ENCODE results near the gene OSBPL9.

OSBPL9 gene

DNA sequence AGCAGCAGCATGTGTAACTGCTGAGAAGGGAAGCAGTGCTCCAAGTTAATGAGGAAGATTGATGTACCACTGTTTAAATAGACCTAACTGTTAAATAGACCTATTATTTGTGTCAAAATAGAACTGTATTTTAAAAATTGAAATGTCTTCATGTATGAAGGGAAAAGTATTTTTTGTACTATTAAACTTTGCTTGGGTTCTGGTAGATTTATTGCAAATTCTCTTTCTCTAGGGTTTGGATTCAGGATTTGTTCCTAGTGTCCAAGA lies 128.3 kb downstream of the OSBPL9 start:
- DNase-seq, result no peak

DNA sequence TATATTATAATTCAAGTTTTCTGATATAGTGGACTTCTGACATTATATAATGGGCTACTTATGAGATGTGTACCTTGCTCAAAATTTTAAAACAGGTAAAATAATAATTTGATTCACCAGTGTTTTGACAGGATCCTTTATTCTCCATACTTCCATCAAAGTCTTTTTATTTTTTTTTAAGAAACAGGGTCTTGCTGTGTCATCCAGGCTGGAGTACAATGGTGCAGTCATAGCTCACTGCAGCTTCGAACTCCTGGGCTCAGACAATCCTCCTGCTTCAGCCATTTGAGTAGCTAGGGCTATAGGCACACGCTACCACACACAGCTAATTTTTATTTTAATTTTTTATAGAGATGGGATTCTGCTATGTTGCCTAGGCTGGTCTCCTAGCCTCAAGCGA lies 132.3 kb downstream of the OSBPL9 start:
- DNase-seq, result no peak

DNA sequence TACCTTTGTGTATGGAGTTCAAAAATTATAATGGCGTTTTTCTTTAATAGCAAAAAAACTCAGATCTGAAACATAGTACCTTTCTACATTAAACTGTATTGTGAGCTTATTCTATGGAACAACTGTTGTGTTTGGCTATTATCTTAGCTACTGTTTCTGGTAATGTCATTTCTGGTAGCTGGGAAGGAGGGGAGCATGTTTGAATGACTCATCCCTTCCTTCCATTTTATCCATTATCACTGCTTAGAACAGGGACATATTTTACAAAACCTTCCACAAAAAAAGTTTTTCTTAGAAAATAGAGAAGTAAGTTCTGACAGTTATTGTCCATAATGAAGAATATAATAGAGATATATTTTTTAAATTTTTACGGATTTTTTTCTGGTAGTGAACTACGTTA lies 133.3 kb downstream of the OSBPL9 start:
- DNase-seq, result no peak

DNA sequence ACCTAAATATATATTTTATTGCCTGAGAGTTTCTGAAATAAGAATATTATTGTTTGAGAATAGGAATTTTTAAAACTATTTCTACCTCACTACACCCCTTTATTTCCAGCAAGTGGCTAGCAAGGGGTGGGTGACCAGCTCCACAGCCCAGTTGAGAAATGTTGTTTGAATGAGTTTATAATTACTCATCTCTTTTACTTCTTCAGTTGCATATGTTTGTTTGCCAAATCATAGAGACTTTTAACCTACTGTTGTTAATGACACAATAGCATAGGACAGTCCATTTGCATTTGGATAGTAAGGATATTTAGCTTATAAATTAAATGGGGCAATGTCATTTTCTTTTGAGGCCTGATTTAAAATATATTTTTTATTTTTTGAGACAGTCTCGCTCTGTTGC lies 133.8 kb downstream of the OSBPL9 start:
- DNase-seq, result no peak

DNA sequence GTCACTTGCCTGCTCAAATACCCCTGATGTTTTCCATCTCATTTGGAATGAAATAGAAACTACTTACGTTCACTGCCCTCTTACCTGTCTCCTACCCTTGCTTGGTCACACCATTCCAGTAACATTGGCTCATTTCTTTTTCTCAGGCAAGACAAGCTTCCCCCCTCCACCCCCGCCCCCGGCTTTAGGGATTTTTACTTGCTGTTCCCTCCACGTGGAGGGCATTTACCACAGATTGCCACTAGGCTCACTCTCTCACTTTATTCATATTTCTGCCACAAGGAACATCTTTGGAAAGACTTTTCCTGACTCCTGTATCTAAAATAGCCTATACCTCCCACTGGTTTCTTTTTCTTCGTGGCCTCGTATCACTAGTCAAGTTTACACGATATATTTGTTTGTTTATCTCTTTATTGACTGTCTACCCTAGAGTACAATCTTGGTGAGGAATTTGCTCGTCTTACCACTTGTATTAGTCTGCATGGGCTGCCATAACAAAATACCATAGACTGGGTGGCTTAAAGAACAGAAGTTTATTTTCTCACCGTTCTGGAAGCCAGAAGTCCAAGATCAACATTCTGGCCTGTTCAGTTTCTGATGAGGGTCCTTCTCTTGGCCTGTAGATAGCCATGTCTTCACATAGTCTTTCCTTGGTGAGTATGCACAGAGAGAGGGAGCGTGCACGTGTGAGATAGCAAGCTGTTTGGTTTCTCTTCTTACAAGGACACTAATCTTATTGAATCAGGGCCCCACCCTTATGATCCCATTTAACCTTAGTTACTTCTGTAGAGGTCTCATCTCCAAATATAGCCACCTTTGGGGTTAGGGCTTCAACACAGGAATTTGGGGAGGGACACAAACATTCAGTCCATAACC lies 135.4 kb downstream of the OSBPL9 start:
- DNase-seq, result no peak

DNA sequence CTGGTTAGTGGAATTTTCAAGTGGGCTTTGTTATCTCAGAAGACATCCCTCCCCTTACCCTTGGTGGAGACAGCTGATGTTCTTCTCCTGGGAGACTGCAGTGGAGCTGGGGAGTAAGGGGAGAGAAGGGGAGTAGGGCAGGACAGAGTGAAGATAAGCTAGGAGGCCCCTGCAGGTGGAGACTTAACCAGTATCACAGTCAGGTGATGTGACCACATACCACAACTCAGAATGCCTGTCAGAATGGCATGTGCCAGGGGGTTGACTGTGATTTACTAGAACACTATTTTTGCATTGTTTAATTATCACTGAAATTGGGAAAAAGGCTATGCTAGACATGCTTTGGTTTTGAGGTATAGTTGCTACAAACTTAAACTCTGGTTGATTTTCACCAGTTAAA lies 137.1 kb downstream of the OSBPL9 start:
- DNase-seq, result no peak

DNA sequence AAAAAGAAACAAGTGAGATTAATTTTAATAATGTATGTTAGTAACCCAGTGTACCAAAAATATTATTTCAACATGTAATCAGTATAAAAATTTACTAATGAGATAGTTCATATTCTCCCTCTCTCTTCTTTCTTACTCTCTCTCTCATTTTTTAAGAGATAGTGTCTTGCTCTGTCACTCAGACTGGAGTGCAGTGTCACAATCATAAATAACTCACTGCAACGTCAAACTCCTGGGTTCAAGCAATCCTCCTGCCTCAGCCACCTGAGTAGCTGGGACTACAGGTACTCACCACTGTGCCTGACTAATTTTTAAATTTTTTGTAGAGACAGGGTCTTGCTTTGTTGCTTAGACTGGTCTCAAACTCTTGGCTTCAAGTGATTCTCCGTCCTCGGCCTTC lies 137.8 kb downstream of the OSBPL9 start:
- DNase-seq, result no peak

DNA sequence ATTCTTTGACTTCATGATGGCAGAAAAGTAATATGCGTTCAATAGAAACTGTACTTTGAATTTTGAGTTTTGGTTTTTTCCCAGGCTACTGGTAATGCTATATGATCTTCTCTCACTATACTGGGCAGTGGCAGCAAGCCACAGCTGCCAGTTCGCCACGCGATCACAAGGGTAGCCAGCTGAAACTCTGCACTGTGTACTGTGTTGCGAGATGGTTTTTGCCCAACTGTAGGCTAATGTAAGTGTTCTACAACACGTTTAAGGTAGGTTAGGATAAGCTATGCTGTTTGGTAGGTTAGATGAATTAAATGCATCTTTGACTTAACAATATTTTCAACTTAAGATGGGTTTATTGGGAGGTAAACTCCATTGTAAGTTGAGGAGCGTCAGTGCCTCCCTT lies 138.5 kb downstream of the OSBPL9 start:
- DNase-seq, result no peak

DNA sequence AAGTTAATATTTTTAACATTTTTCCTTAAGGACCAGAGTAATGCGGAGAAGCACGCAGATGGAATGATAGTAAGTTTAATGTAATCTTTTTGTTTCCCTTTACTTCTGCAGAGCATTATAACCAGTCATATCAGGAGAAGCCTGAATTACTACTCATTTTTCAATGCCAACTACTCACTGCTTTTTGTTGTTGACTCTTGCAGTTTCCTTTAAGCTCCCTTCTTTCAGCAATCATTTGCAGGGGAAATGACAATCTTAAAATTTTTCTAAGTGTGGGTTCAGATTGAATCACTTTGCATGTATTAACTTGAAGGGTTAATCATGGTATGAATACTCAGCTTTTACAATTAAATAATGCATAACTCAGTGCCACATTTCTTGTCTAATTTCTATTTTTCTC lies 139.4 kb downstream of the OSBPL9 start:
- no peak for DNase-seq

DNA sequence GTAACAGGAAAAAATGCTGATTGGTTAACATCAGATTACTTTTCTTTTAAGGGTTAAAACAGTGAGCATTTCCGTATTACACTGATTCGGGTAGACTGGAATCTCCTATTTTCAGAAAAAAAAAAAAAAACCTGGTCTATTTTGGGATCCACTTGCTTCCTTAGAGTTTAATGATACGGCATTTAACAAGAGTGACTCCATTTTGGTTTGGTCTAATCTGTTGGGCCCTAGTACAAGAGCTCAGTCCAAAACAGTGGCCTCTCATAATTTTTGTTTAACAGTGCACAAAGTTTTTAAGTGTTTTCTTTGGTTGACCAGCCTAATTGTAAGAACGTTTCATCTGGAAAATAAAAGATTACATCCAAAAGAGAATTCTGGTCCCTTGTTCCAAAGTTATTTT lies 141.4 kb downstream of the OSBPL9 start:
- DNase-seq, result no peak

DNA sequence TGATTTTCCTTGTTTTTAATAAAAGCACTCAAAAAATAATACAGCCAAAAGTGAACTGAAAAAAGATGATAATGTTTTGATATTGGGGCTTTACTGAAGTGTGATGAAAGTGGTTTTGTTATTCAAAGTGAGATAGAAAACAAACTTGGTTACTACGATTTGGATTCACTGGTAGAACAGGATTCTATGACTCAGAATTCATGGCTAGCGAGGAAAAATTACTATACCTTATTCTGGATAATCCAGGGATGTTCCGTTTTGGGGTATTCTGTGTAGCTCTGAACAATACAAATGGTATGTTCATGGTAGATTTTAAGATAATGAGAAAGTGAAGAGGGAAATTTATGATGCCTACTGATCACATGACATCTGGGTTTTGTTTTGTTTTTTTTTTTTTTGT lies 144.0 kb downstream of the OSBPL9 start:
- DNase-seq, result no peak

DNA sequence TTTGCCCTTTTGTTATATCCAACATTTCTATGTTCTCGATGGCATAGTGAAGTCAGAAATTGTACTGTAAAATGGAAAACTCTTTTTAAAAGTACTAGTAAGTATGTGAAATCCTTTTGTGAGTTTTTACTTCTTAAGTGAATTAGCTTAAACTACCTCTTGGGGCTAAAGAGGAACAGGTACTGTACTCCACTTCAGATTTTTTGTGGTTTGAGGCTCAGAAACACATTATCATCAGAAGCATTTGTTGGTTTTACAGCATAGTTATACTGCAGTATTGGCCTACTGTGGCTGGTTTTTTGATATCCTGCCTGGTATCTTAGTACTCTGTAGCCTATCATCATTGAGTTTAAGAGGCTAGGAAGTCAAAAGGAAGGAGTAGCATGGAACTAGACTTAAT lies 144.5 kb downstream of the OSBPL9 start:
- DNase-seq, result no peak

DNA sequence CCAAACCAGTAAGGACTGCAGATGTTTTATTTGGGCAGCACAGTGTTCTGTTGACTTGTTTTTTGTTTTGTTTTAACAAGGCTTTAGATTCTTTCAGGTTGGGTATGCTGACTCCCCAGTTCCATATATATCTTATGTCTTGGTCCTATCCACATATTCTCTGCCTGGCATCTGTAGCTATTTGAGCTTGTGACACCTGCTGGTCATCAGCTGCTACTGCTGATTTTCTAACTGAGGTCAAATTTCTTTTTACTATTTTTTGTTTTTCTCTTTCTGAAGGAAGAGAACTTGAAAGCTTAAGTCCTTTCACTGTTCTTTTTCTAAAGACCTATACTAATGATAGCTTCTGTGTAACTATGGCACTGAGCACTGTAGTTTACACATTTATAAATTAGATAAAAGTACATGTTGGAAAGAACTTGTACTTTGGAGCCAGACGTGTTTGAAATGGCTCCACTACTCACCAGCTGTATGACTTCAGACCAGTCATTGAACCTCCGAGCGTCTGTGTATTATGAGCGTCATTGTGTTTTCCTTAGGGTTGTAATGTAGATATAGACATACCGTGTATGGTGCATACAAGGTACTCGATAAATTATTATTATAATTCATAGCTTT lies 152.2 kb downstream of the OSBPL9 start:
- DNase-seq, result no peak

DNA sequence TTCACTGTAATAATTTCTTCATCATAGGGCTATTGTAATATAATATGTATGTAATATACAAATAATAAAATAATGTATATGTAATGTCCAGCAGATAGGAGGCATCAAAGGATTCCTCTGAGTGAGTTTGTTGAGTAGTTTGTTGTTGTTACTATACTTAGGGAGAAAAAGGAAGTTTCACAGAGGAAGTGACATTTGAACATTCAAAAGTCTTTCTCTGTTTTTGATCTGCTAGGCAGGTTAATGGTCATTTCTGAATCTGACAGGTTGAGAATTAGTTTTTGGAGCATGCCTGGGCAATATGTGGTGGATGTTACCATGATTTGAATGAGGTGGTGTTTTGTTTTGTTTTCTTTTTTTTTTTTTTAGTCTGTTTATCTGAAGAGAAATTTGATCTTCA lies 159.5 kb downstream of the OSBPL9 start:
- no peak for DNase-seq

DNA sequence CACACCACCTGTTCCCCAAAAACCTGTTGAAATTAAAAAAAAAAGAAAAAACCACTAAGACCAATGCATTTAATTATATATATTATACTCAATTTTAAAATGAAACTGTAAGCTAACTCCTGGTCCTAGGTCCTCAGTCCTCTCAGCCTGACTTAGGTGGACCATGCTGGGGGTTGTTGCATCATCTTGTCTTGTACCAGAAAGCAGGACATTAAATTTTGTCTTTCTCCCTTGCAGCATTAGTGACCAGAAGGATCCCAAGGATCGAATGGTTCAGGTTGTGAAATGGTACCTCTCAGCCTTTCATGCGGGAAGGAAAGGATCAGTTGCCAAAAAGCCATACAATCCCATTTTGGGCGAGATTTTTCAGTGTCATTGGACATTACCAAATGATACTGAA lies 164.0 kb downstream of the OSBPL9 start:
- DNase-seq, result no peak

DNA sequence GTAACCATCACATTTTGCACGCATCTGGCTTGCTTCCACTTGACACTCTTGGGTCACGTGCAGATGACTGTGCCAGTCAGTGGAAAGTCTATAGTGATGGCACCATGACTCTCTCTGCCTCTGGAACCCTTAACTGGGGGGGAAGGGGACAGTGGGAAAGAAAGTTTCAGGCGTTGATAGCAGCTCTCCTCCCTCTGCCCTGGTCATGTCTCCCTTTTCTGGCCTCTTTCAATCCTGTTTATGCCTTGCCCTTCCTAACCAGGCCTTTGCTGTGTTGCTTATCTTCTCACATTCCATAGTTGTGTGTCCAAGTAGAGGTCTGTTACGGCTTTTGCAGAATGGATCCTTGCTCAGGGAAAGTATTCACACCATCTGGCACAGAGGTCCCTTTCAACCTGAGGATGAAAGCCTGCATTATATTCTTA lies 168.1 kb downstream of the OSBPL9 start:
- no peak for DNase-seq

DNA sequence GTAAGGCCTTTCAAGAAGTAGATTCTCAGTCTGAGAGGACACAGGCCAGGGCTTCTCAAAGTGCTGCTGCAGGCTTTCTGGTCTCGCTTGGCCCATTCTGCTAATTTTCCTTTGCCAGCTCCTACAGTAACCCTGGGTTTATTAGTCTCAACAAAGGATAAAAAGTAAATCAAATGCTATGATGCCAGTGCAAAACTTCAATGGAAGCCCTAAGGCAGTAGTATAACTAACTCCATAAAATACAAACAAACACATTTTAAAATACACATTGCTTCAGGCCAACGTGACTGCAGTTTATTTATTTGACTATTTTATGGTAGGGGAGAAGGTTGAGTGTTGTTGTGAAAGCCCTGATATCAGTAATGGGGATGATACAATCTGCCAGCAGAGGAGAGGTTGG lies 172.0 kb downstream of the OSBPL9 start:
- no peak for DNase-seq

DNA sequence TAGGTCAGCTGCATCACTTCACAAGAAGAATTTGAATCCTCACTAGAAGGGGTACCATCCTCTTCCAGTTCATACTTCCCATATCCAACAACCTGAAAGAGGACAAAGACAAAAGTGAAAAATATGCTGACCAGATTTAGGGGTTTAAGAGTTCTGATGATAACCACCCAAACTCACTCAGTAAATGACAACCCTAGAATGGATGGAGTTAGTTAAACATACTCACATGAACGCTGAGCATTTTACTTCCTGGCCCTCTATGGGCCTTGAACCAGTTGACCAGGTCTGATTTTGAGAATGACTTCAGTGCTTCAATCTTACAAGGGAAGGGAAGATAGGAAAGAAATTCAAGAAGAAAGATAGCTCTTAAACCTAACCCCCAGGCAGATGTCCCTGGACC lies 172.4 kb downstream of the OSBPL9 start:
- DNase-seq, result no peak

DNA sequence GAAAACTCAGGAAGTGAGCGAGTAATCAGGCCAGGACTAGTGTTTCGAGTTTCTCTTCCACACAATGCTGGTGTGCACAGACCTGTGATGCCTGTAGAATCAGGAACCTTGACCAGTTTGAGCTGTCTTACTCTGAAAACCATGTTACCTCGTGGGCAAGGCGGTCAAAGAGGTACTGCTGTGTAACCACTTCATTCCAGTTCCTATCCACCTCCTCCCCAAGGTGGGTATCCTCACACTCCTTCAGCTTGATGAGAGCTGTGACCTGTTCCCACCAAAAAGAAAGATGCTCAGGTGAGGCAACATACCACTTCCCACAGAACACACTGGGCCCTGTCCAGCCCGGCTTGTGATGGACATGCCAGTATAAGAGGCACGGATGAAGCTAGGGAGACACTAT lies 173.5 kb downstream of the OSBPL9 start:
- no peak for DNase-seq

DNA sequence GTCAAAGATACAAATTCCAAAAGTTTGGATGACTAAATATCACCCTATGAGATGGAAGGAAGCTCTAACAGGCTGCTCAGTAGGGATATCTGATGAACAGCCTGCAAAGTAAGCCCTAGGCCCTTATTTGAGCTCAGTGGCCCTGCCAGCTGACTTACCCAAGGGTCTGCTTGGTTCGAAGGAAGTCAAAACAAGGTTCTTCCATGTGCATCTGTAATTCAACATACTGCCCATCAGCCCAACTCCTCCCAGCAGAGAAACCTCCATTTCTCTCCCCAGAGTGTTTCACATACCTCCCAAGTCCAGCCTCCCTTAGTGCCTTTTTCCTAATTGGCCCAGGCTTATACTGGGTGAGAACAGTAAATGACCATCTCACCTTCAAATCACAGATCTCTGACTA lies 175.0 kb downstream of the OSBPL9 start:
- DNase-seq, result no peak

DNA sequence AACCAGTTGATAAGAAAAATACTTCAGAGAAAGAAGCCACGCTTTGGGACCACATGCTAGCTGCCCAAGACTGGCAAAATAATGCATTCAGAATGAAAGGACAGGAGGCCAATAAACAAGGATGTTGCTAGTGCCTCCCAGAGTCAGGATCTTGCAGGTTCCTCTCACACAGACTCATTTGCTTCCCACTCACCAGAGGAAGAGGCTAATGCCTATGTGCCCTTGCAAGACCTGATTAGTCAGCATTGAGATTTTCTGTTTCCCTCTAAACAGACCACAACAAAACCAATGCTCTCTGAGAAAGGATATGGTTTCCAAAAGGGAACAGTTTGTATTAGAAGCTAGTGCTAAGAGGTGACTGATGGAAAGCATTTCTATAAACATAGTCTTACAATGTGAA lies 176.0 kb downstream of the OSBPL9 start:
- no peak for DNase-seq

DNA sequence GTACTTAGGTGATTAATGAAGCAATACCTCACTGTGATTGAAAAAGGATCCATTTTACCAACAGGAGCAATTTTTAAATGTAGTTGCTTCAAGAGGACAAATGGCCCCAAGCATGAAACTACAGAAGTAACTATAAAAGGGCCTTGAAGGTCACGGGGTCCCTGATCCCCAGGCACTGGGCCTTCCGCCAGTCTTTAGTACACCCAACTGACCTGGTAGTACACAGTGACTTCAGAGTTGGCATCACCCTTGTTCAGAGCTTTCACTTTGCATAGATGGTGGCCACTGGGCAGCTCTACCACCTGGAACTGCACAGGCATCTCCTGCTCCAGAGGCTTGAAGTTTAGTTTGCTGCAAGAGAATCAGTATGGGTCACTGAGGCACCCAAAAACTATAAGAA lies 177.4 kb downstream of the OSBPL9 start:
- no peak for DNase-seq

DNA sequence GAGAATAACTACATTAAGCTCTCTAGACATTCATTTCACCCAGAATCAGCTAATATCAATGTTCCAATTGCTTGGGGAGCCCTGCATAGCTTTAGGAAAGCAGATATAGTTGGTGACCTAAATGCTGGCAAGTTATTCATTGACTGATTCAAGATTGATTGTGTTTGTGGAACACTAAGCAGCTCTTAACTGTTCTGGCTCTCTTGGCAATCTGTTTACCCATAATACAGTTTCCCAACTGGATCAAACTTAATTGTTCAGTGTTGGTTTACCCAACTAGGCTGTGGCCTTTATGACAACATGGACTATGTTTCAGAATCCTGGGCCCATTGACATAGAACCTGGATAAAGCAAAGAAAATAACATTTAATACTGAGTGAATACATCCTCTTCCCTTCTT lies 178.0 kb downstream of the OSBPL9 start:
- no peak for DNase-seq

DNA sequence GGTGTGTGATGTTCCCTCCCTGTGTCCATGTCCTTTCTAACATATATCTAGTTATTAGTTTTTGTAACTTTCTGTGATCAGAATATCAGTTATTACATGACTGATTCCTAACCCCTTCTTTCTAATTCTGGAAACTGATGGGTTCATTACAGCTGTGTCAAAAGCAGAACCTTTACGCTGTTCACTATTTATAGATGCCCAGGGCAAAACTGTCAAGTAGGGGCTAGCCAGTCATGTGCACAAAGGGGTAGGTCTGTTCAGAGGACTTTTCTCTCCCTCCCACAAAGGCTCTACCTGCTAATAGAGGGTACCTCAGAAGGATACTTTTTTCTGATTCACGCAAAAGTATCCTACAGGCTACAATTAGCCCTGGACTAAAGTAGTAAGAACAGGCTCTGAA lies 182.5 kb downstream of the OSBPL9 start:
- DNase-seq, result no peak

DNA sequence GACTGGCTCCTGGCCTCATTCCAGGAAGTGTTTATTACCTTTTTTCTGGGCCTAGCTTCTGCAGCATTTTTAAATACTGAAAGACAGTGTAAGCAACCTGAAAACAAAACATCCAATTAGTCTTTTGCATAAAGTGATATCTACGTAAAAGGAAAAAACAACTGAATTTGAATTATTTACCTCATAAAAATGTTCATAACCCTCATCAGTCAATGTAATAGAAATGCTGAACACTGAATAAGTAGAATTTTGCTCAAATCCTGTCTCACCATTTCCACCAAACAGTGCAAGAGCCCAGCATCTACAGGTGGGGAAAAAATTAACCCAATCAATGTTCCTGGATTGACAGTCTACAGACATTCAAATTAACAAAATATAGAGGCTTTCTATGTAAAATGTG lies 197.6 kb downstream of the OSBPL9 start:
- DNase-seq, result no peak
